H9 (cell line): ENCODE measurements around the gene DAZAP1. TPM values are rescaled to one million over a fixed set of nuclear protein-coding genes. Genes with fewer than 3 reads are reported as not detected.

ENCODE experiments used
- DNase-seq: peaks from one replicate; pipeline ENCODE4 v3.0.0-alpha.2; 2017
- H2AFZ ChIP-seq: one replicate; pipeline ENCODE4 v1.6.1; 2013; ENCODE audit warnings: mild to moderate bottlenecking, low read length, control low read depth, moderate library complexity
- H2AK5ac ChIP-seq: 2 replicates; pipeline ENCODE4 v1.6.1; 2013; ENCODE audit warnings: low read length, control low read depth, mixed read lengths; ENCODE audit not compliant: insufficient read length
- H2BK120ac ChIP-seq: one replicate; pipeline ENCODE4 v1.6.1; 2013; ENCODE audit warnings: low read depth, mild to moderate bottlenecking, low read length, control low read depth, inconsistent platforms; ENCODE audit not compliant: poor library complexity, severe bottlenecking
- H2BK12ac ChIP-seq: 2 replicates; pipeline ENCODE4 v1.6.1; 2013; ENCODE audit warnings: low read length, control low read depth, mixed read lengths, low read depth; ENCODE audit not compliant: insufficient read length
- H2BK15ac ChIP-seq: 2 replicates; pipeline ENCODE4 v1.6.1; 2013; ENCODE audit warnings: low read depth, low read length, control low read depth
- H2BK20ac ChIP-seq: one replicate; pipeline ENCODE4 v1.6.1; 2013; ENCODE audit warnings: low read depth, mild to moderate bottlenecking, low read length, control low read depth, inconsistent platforms; ENCODE audit not compliant: poor library complexity, severe bottlenecking
- H2BK5ac ChIP-seq: 2 replicates; pipeline ENCODE4 v1.6.1; 2013; ENCODE audit warnings: low read length, control low read depth, mixed read lengths; ENCODE audit not compliant: insufficient read length
- H3K14ac ChIP-seq: 2 replicates; pipeline ENCODE4 v1.6.1; 2013; ENCODE audit warnings: low read length, control low read depth; ENCODE audit not compliant: insufficient read depth
- H3K18ac ChIP-seq: 2 replicates; pipeline ENCODE4 v1.6.1; 2013; ENCODE audit warnings: low read depth, mild to moderate bottlenecking, mixed read lengths, low read length, control low read depth; ENCODE audit not compliant: insufficient read length
- H3K23ac ChIP-seq: 2 replicates; pipeline ENCODE4 v1.6.1; 2013; ENCODE audit warnings: low read length, control low read depth, mixed read lengths, low read depth; ENCODE audit not compliant: insufficient read length
- H3K23me2 ChIP-seq: 2 replicates; pipeline ENCODE4 v1.6.1; 2013; ENCODE audit warnings: low read depth, mild to moderate bottlenecking, mixed read lengths, low read length, control low read depth; ENCODE audit not compliant: insufficient read length, poor library complexity, severe bottlenecking
- H3K27ac ChIP-seq: 2 replicates; pipeline ENCODE4 v1.5.1; 2013; ENCODE audit warnings: low read length, control low read depth, mixed read lengths, low read depth; ENCODE audit not compliant: insufficient read length
- H3K27me3 ChIP-seq: 2 replicates; pipeline ENCODE4 v1.6.1; 2013; ENCODE audit warnings: low read length, control low read depth, inconsistent platforms; ENCODE audit not compliant: insufficient read depth
- H3K4ac ChIP-seq: 2 replicates; pipeline ENCODE4 v1.6.1; 2013; ENCODE audit warnings: low read depth, mild to moderate bottlenecking, control low read depth, inconsistent platforms, low read length, moderate library complexity
- H3K4me1 ChIP-seq: 2 replicates; pipeline ENCODE4 v1.6.1; 2013; ENCODE audit warnings: low read length, control low read depth, inconsistent platforms; ENCODE audit not compliant: insufficient read depth
- H3K4me2 ChIP-seq: 2 replicates; pipeline ENCODE4 v1.6.1; 2013; ENCODE audit warnings: low read length, control low read depth, mixed read lengths; ENCODE audit not compliant: insufficient read length, insufficient read depth
- H3K56ac ChIP-seq: 2 replicates; pipeline ENCODE4 v1.6.1; 2013; ENCODE audit warnings: low read depth, mild to moderate bottlenecking, mixed read lengths, low read length, control low read depth; ENCODE audit not compliant: insufficient read length
- H3K79me1 ChIP-seq: 2 replicates; pipeline ENCODE4 v1.6.1; 2013; ENCODE audit warnings: low read depth, mild to moderate bottlenecking, moderate library complexity, low read length, control low read depth, inconsistent platforms; ENCODE audit not compliant: insufficient read depth, poor library complexity, severe bottlenecking
- H3K79me2 ChIP-seq: 2 replicates; pipeline ENCODE4 v1.6.1; 2013; ENCODE audit warnings: low read length, control low read depth, inconsistent platforms; ENCODE audit not compliant: insufficient read depth
- H3K9ac ChIP-seq: 2 replicates; pipeline ENCODE4 v1.6.1; 2013; ENCODE audit warnings: low read length, control low read depth, mixed read lengths; ENCODE audit not compliant: insufficient read length; ENCODE audit errors: extremely low read depth
- H3K9me3 ChIP-seq: one replicate; pipeline ENCODE4 v1.6.1; 2013; ENCODE audit warnings: low read depth, low read length, inconsistent platforms; ENCODE audit not compliant: control insufficient read depth
- H3T11ph ChIP-seq: one replicate; pipeline ENCODE4 v1.6.1; 2013; ENCODE audit warnings: mild to moderate bottlenecking, low read length, control low read depth, inconsistent platforms
- H4K20me1 ChIP-seq: one replicate; pipeline ENCODE4 v1.6.1; 2013; ENCODE audit not compliant: control insufficient read depth, insufficient read length, insufficient read depth
- H4K5ac ChIP-seq: 2 replicates; pipeline ENCODE4 v1.6.1; 2013; ENCODE audit warnings: low read depth, mild to moderate bottlenecking, mixed read lengths, low read length, control low read depth; ENCODE audit not compliant: insufficient read length
- H4K8ac ChIP-seq: replicated peaks from 2 replicates; pipeline ENCODE4 v1.6.1; 2013; ENCODE audit warnings: low read length, control low read depth, mixed read lengths, low read depth; ENCODE audit not compliant: insufficient read length
- H4K91ac ChIP-seq: 2 replicates; pipeline ENCODE4 v1.6.1; 2013; ENCODE audit warnings: low read depth, mild to moderate bottlenecking, moderate library complexity, mixed read lengths, low read length, control low read depth; ENCODE audit not compliant: insufficient read length
- H3K27ac Mint-ChIP-seq, 3 experiments: 2 replicates in 2 of 3; 3 replicates in 1 of 3; pipeline ENCODE4 v1.8.0; 2020 to 2021; ENCODE audit warnings: mixed read lengths in 3 of 3, mild to moderate bottlenecking in 1 of 3, moderate library complexity in 1 of 3
- H3K27me3 Mint-ChIP-seq: 2 replicates; pipeline ENCODE4 v1.8.0; 2021; ENCODE audit warnings: low read depth, mild to moderate bottlenecking, moderate library complexity, mixed read lengths
- H3K36me3 Mint-ChIP-seq, 3 experiments: 2 replicates in 2 of 3; 3 replicates in 1 of 3; pipeline ENCODE4 v1.8.0; 2020 to 2021; ENCODE audit warnings: low read depth in 3 of 3, mixed read lengths in 3 of 3; ENCODE audit not compliant: insufficient read depth in 1 of 3
- H3K4me1 Mint-ChIP-seq, 2 experiments: 2 replicates each; pipeline ENCODE4 v1.8.0; 2020; ENCODE audit warnings: mixed read lengths in 2 of 2
- H3K4me3 Mint-ChIP-seq, 2 experiments: 2 replicates in 1 of 2; 3 replicates in 1 of 2; pipeline ENCODE4 v1.8.0; 2020 to 2021; ENCODE audit warnings: mild to moderate bottlenecking in 2 of 2, mixed read lengths in 2 of 2, moderate library complexity in 1 of 2
- H3K9me3 Mint-ChIP-seq, 2 experiments: 2 replicates in 1 of 2; 3 replicates in 1 of 2; pipeline ENCODE4 v1.8.0; 2020; ENCODE audit warnings: mild to moderate bottlenecking in 2 of 2, mixed read lengths in 2 of 2, moderate library complexity in 1 of 2
- CTCF ChIP-seq: fragments of 200-600 bp; sonication (generic); conservative IDR thresholded peaks from 3 replicates; pipeline ENCODE4 v1.8.0; 2021; ENCODE audit warnings: antibody characterized with exemption, mild to moderate bottlenecking
- WGBS: extraction: QIAGEN DNeasy Blood & Tissue Kit; methylation state at CpG from one replicate; pipeline ENCODE4 v1.1.7; 2013; ENCODE audit warnings: missing lambda C conversion rate, low lambda C conversion rate, mixed read lengths; ENCODE audit not compliant: insufficient read length; ENCODE audit errors: extremely low coverage; 5-methylcytosine and 5-hydroxymethylcytosine counted together
- total RNA-seq: library from RNA; stranded (reverse); gene quantifications from 2 replicates; pipeline ENCODE4 v1.2.1, GENCODE V29; 2021

Gene DAZAP1
- total RNA-seq, 1 experiment from 2014 or later, result 265 TPM

GRCh38 chr19:1466018-1466460 lies 58.7 kb downstream of the DAZAP1 start:
- DNase-seq, result no peak
- no peaks in the 10 kb centered on the region for H3K9me3 ChIP-seq
- no peak overlapping the region for H2BK20ac ChIP-seq
- H2BK5ac ChIP-seq, result no peak overlapping the region
- H3K4me2 ChIP-seq, result peak overlapping the region; percentile 37
- H3K4me1 ChIP-seq, result no peaks in the 10 kb centered on the region
- no peak overlapping the region for H2BK120ac ChIP-seq
- no peak overlapping the region for H4K91ac ChIP-seq
- H3K79me2 ChIP-seq, result no peaks in the 10 kb centered on the region
- H3K23me2 ChIP-seq, result peaks cover 9% of the 10 kb centered on the region
- no peak overlapping the region for H4K5ac ChIP-seq
- no peak overlapping the region for H3K4me3 Mint-ChIP-seq
- H3K4me1 Mint-ChIP-seq, result peaks cover 2 to 4% of the 10 kb centered on the region in 2 experiments; a peak in 2 of 4 replicates
- no peak overlapping the region for H3T11ph ChIP-seq
- H3K9me3 Mint-ChIP-seq, result no peaks in the 10 kb centered on the region
- no peak overlapping the region for H3K18ac ChIP-seq
- no peak overlapping the region for H2AK5ac ChIP-seq
- H3K27me3 ChIP-seq, result peaks cover 54% of the 10 kb centered on the region
- no peak overlapping the region for H3K9ac ChIP-seq
- no peak overlapping the region for H4K8ac ChIP-seq
- TF ChIP-seq CTCF, result peak; percentile 16; the same call in 1 of the 3 replicates
- no CpG with 5 or more reads among the region's 41 CpGs for WGBS
- H3K27ac ChIP-seq, result no peak overlapping the region
- H3K79me1 ChIP-seq, result no peaks in the 10 kb centered on the region
- H3K27ac Mint-ChIP-seq, result no peak overlapping the region
- H3K36me3 Mint-ChIP-seq, result no peaks in the 10 kb centered on the region
- H2AFZ ChIP-seq, result no peak overlapping the region
- no peaks in the 10 kb centered on the region for H4K20me1 ChIP-seq
- H3K23ac ChIP-seq, result no peak overlapping the region
- H2BK12ac ChIP-seq, result no peak overlapping the region
- no peak overlapping the region for H2BK15ac ChIP-seq
- peaks cover 74% of the 10 kb centered on the region for H3K27me3 Mint-ChIP-seq
- no peak overlapping the region for H3K56ac ChIP-seq
- no peak overlapping the region for H3K4ac ChIP-seq
- H3K14ac ChIP-seq, result no peak overlapping the region
